Measurements from ENCODE around the gene EXOSC3.
A peak's percentile ranks its signal among the peaks of the same experiment; 100 is the strongest.
"Not testable (repeated sequence)": the region's sequence is repeated elsewhere in the genome, so short reads cannot be mapped to it uniquely, and the experiment has no call there.

EXOSC3 gene

DNA sequence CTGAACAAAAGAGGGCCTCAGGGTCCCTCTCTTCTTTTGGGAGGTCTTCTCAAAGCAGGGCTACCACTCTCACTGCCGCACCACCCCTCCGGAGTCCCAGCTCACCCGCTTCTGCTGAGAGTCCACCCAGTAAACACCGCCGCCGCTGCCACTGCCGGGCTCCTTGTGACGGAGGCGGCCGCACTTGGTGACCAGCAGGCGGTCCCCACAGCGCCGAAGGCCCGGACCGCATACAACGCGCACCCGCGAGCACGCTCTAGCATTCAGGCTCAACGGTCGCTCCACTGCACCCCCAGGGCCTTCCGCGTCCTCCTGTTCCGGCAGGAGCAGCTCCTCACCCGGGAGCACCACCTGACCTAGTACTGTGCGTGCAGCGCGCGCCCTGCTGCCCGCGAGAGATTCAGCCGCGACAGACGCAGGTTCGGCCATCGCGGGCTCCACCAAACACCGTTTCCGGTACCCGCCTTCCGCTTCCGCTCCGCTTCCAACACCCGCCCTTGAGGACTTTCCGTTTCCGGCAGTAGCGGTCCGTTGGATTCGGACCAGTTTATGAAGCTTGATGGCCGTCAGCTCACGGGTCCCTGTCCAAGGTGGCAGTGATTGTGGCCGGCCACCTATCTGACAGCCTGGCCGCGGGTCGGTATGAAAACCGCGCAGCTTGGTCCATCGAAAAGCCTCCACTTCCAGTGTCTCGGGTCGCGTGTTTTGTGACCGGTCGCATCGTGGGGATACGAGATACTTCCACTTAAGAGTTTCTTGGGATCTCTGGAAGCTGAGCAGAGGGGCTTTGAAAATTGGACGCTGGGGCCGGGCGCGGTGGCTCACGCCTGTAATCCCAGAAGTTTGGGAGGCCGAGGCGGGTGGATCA lies at the start of gene EXOSC3:
Gene EXOSC3, minus strand, starts transcription at position 449 of the 868 bp plus-strand sequence. Its CDS starts 20 bp downstream, at position 429.
- peak; percentile 82 for DNase-seq (ENCODE audit: low read depth)

DNA sequence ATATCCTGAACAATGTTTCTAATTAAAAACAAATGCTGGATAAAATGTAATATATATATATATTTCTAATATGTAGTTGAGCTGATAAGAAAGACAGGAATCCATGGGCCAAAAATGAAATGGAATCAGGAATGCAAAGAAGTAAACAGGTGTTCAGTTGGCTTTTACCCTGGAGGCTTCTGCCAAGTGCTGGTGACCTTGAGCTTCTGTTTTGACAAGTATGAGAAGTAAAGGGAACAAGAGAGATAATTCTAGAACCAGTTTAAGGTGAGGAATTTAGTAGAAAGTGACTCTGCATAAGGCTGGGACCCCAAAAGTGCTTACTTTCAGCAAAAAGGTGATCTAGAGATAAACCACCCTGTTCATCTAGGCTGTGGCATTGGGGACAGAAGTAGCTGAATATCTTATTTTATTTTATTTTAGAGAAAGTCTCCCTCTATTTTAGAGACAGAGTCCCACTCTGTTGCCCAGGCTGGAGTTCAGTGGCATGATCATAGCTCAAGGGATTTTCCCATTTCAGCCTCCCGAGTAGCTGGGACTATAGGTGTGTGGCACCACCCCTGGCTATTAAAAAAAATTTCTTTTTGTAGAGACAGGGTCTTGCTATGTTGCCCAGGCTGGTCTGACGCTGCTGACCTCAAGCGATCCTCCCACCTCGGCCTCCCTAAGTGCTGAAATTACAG lies 42.8 kb upstream of the EXOSC3 start:
- DNase-seq (ENCODE audit: low read depth), result no peak

DNA sequence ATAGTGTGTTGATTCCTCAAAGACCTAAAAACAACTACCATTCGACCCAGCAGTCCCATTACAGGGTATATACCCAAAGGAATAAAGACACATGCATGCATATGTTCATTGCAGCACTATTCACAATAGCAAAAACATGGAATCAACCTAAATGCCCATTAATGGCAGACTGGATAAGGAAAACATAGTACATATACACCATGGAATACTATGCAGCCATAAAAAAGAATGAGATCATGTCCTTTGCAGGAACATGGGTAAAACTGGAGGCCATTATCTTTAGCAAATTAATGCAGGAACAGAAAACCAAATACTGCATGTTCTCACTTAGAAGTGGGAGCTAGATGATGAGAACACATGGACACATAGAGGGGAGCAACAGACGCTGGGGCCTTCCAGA lies 40.3 kb upstream of the EXOSC3 start:
- not testable (repeated sequence) for DNase-seq (ENCODE audit: low read depth)

DNA sequence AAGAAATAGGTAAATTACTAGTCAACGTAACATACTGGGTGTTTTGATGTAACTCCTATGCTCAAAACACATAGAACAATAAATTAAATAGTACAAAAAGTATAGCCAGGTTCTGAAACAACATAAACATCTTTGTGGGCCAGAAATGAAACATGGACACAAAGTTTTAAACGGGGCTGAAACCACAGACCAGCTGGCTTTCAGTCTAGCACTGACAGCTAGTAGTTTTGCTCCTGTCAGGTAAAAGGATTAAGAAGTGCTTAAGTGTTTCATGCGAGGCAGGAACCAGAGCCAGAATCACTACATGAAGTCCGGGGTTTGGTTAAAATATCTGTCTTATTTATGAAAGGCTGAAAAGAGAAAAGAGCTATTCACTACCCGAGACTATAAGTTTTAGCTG lies 35.3 kb upstream of the EXOSC3 start:
- no peak for DNase-seq (ENCODE audit: low read depth)

- no peak for DNase-seq (ENCODE audit: low read depth)
Observed at GRCh38 chr9:37818849-37819248, 34.0 kb upstream of the EXOSC3 start.

- DNase-seq (ENCODE audit: low read depth), result no peak
Observed at GRCh38 chr9:37812773-37813379, 28.0 kb upstream of the EXOSC3 start.

- DNase-seq (ENCODE audit: low read depth), result no peak
Observed at GRCh38 chr9:37811906-37812476, 27.1 kb upstream of the EXOSC3 start.

DNA sequence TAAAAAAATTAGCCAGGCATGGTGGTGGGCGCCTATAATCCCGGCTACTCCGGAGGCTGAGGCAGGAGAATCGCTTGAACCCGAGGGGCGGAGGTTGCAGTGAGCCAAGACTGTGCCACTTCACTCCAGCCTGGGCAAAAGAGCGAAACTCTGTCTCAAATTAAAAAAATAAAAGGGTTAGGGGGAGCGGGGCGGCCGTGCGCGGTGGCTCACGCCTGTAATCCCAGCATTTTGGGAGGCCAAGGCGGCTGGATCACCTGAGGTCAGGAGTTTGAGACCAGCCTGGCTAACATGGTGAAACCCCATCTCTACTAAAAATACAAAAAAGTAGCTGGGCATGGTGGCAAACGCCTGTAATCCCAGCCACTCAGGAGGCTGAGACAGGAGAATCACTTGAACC lies 24.8 kb upstream of the EXOSC3 start:
- not testable (repeated sequence) for DNase-seq (ENCODE audit: low read depth)

DNA sequence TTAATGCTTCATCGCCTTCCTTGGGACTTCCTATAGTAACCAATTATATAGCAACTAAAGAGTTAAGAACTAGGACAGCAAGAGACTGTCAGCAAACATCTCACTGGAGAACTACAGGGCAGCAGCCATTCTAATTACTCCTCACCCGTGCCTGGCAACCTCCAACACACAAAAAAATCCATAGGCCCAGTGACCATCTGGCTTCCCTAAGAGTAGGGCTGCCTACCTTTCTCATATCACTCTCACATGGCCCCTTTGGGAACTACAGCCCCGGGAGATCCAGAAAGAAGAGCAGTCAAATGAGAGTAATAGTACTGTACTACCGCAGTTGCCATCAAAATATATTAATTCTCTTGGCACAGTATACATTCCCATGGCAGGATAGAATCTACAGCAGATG lies 21.4 kb upstream of the EXOSC3 start:
- no peak for DNase-seq (ENCODE audit: low read depth)

- no peak for DNase-seq (ENCODE audit: low read depth)
Observed at GRCh38 chr9:37801959-37802711, 17.3 kb upstream of the EXOSC3 start.

DNA sequence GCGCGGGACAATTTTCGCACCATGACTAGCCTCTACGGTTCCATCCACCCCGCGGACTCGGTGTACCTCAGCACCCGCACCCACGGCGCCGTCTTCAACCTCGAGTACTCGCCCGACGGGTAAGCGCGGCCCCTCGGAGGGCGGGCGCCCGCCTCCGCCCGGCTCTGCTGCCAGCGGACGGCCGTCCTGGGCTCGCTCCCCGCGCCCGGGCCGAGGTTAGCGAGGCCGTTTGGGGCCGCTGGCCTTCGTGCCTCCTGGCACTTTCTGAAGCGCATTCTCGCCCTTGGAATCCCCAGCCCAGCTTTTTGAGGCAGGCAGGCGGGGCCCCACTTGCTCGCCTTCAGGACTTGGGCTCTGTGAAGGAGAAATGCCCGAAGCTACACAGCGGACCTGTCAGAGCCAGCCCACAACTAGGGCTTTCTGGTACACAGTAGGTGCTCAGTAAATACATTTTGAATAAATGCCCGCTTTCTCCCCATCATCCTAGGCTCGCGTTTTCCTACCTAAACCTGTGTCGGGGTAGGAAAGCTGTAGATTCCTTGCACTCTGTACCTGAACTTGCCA lies 16.5 kb upstream of the EXOSC3 start:
- peak; percentile 7 for DNase-seq (ENCODE audit: low read depth)

- DNase-seq (ENCODE audit: low read depth), result peak; percentile 86
Observed at GRCh38 chr9:37800631-37801286, 15.9 kb upstream of the EXOSC3 start, which contains the start of gene DCAF10. Gene DCAF10 (plus strand): TSS chr9:37800797. CDS start chr9:37800867, 70 bp downstream.

GRCh38 chr9:37798677-37799076 lies 13.8 kb upstream of the EXOSC3 start:
- DNase-seq (ENCODE audit: low read depth), result no peak

GRCh38 chr9:37796232-37796631 lies 11.4 kb upstream of the EXOSC3 start:
- DNase-seq (ENCODE audit: low read depth), result no peak

GRCh38 chr9:37792122-37792521 lies 7.3 kb upstream of the EXOSC3 start:
- no peak for DNase-seq (ENCODE audit: low read depth)

GRCh38 chr9:37790096-37790495 lies 5.2 kb upstream of the EXOSC3 start:
- no peak for DNase-seq (ENCODE audit: low read depth)

GRCh38 chr9:37788332-37788731 lies 3.5 kb upstream of the EXOSC3 start:
- no peak for DNase-seq (ENCODE audit: low read depth)

GRCh38 chr9:37787059-37787458 lies 2.2 kb upstream of the EXOSC3 start:
- no peak for DNase-seq (ENCODE audit: low read depth)

DNA sequence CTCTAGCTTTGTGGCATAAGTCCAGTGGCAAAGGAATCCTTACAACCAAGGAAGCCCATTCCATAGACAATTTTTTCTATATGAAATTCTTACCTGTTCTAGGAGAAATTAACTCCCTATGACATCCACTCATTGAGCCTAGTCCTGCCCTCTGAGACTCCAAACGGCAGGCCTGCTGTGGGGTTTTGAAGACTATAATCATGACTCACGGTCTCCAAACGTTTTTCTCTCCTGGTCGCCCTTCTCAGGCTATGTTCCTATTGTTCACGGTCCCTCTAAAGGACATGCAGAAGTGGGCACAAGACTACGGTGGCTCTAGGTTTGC lies 611 bp downstream of the EXOSC3 start:
- no peak for DNase-seq (ENCODE audit: low read depth)

- no peak for DNase-seq (ENCODE audit: low read depth)
Observed at GRCh38 chr9:37778534-37778933, 6.3 kb downstream of the EXOSC3 start.

DNA sequence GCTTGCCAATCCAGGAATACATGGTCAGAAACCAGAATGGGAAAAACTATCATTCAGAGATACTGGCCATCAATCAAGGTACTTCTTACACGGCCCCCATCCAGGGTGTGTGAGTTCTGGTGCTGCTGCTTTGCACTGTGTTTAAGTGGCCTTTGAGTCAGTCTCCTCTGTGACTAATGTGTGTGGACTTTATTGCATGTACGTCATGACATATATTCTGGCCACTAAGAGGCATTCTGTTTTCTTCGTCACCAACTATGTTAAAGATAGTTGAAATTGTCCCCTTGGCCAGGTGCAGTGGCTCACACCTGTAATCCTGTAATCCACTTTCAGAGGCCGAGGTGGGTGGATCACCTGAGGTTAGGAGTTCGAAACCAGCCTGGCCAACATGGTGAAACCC lies 8.5 kb downstream of the EXOSC3 start:
- DNase-seq (ENCODE audit: low read depth), result no peak
